ENCODE results near the gene PRKN. TPM values are rescaled to one million over a fixed set of nuclear protein-coding genes. Genes with fewer than 3 reads are reported as not detected.

PRKN gene
- total RNA-seq, 4 donors from 2014 or later, result 5.2 to 121 (median 6.9) TPM

GRCh38 chr6:161300823-161301222 is 1426.7 kb downstream of the PRKN start:
- no peaks in the 10 kb centered on the region for H3K27me3 ChIP-seq
- H3K36me3 ChIP-seq, result no peaks in the 10 kb centered on the region
- no peaks in the 10 kb centered on the region for H3K4me1 ChIP-seq
- H3K4me3 ChIP-seq (replicated peaks in 1 of 3), result no peak overlapping the region
- TF ChIP-seq POLR2A (IDR thresholded peaks at IDR 0.05) (no peak), CTCF (IDR thresholded peaks at IDR 0.05) (no peak)
- intact Hi-C loops (cut with DNase I), result no loop called here
- H3K9me3 ChIP-seq, result no peaks in the 10 kb centered on the region
- DNase-seq, result no peak
- no peak overlapping the region for H3K27ac ChIP-seq

- DNase-seq, result no peak
- TF ChIP-seq CTCF (IDR thresholded peaks at IDR 0.05) (no peak), POLR2A (IDR thresholded peaks at IDR 0.05) (no peak)
- no peaks in the 10 kb centered on the region for H3K27me3 ChIP-seq
- H3K4me3 ChIP-seq (replicated peaks in 1 of 3), result no peak overlapping the region
- intact Hi-C loops (cut with DNase I), result no loop called here
- H3K36me3 ChIP-seq, result no peaks in the 10 kb centered on the region
- no peak overlapping the region for H3K27ac ChIP-seq
- H3K4me1 ChIP-seq, result no peaks in the 10 kb centered on the region
- WGBS, 2 donors, result 85 to 94% methylated on average over 4 of the region's 4 CpGs
- no peaks in the 10 kb centered on the region for H3K9me3 ChIP-seq
Measured at GRCh38 chr6:161299726-161300125, 1427.8 kb downstream of the PRKN start.

Other genes starting within 250 kb of the PRKN start
- gene PACRG, start 208 bp upstream of the PRKN start, total RNA-seq, result 1 to 10 TPM; 1.7 to 7.7 (median 3.7) TPM

All from thyroid gland (tissue), 4 donors.